ENCODE measurements around the gene CAMSAP1.
A peak's percentile ranks its signal among the peaks of the same experiment; 100 is the strongest.

The CAMSAP1 gene

DNA sequence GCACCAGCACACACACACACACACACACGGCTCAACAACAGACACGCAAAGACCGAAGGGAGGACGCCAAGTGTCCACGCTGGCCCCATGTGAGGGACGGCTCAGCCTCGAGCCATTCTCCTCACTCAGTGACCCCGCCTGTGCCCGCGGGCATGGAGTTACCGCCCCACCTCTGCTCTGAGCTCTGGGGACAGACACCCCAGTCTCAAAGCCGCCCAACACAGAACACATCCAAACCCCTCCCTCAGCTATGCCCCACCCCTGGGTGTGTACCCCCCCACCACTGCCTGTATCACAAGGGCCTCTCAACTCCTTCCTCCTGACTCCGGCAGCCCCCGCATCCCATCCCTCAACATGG lies 81.2 kb downstream of the CAMSAP1 start:
- Histone ChIP-seq H3K4me2 (no peak overlapping the region), H3K27me3 (no peaks in the 10 kb centered on the region), H3K4me1 (peaks cover 14% of the 10 kb centered on the region), H4K20me1 (peaks cover 91% of the 10 kb centered on the region), H3K9ac (no peak overlapping the region), H3K27ac (no peak overlapping the region), H3K4me3 (no peak overlapping the region), H3K36me3 (peaks cover 92% of the 10 kb centered on the region), H3K9me3 (peaks cover 13% of the 10 kb centered on the region)
- TF ChIP-seq Cebpa-rat (IDR thresholded peaks at IDR 0.05): no peak

DNA sequence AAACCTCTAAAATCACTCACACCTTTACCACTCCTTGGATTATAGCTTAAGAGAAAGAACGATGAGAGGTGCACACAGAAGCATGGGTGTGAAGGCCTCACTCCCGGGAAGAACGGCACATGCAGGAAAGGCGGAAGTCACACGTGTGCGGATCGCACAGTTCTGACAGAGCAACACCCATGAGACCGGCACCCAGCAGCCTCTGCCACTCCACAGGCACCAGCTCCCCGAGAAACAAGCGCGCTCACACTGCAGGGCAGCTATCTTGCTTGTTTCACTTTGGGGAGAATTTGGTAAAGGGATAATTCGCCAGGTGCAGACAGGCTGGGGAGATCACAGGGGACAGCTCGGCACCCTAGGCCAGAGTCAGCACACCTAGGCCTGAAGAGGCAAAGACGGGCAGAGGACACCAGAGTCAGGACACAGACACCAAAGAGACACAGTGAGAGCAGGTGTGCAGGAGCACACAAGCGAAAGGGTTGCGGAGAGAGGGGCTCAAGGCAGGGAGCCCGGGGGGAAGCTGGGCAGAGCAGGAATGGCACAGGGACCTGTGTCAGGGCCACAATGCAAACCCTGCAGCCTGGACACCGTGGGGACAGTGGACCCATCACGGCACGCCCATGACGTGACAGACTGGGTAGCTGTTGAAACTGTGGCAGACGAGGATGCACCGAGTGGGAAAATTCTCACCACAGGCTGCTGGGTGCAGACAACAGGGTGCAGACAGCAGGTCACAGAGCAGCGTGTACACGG lies 81.7 kb downstream of the CAMSAP1 start:
- Histone ChIP-seq H3K27me3 (no peaks in the 10 kb centered on the region), H3K27ac (no peak overlapping the region), H3K4me2 (no peak overlapping the region), H3K36me3 (peaks cover 93% of the 10 kb centered on the region), H4K20me1 (peaks cover 91% of the 10 kb centered on the region), H3K9me3 (peaks cover 13% of the 10 kb centered on the region), H3K9ac (no peak overlapping the region), H3K4me3 (no peak overlapping the region), H3K4me1 (peaks cover 9% of the 10 kb centered on the region)
- no peak for TF ChIP-seq Cebpa-rat (IDR thresholded peaks at IDR 0.05)

GRCh38 chr9:135823036-135823435 lies 84.3 kb downstream of the CAMSAP1 start:
- TF ChIP-seq Cebpa-rat (IDR thresholded peaks at IDR 0.05): no peak
- no peaks in the 10 kb centered on the region for H3K9me3 ChIP-seq
- peaks cover 100% of the 10 kb centered on the region for H3K36me3 ChIP-seq

GRCh38 chr9:135822374-135822755 lies 85.0 kb downstream of the CAMSAP1 start:
- H3K4me2 ChIP-seq: no peak overlapping the region
- no peaks in the 10 kb centered on the region for H3K27me3 ChIP-seq
- peaks cover 100% of the 10 kb centered on the region for H3K36me3 ChIP-seq
- H3K9ac ChIP-seq: no peak overlapping the region
- no peak overlapping the region for H3K4me3 ChIP-seq
- H3K4me1 ChIP-seq: no peaks in the 10 kb centered on the region
- no peak overlapping the region for H3K27ac ChIP-seq
- H3K9me3 ChIP-seq: no peaks in the 10 kb centered on the region
- peaks cover 90% of the 10 kb centered on the region for H4K20me1 ChIP-seq
- no peak for TF ChIP-seq Cebpa-rat (IDR thresholded peaks at IDR 0.05)

More at GRCh38 chr9:135823036-135823435, 84.3 kb downstream of the CAMSAP1 start:
- Histone ChIP-seq H3K4me1 (no peaks in the 10 kb centered on the region), H4K20me1 (peaks cover 97% of the 10 kb centered on the region), H3K27ac (no peak overlapping the region), H3K9ac (no peak overlapping the region), H3K4me2 (no peak overlapping the region), H3K4me3 (no peak overlapping the region), H3K27me3 (no peaks in the 10 kb centered on the region)

DNA sequence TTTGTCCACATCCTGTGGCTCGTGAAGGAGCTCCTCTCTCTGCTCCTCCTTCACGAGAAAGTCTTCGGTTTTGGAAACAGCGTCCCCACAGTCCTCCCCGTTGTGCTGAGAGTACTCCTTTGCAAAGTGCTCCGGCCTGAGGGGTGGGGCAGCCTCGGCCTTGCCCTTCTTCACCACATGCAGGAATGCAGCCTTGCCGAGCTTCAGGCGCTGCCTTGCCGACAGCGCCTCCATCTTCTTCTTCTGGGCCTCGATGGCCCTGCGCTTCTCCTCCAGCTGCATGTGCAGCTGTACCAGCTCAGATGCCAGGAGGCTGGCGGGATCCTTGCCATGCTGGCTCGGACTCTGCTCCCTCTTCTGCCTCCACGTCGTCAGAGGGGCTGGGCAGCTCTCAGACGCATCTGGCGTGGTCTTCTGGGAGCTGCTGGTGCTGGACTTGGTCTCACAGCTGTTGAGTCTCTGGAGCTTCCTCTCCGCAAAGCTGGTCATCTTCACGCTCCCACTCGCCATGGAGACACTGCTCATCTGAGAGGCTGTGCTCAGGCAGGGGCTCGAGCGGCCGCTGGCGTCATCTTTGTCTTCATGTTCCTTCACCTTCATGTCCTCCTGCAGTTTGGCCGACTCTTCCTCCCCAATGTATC lies 85.5 kb downstream of the CAMSAP1 start:
- no peaks in the 10 kb centered on the region for H3K27me3 ChIP-seq
- TF ChIP-seq Cebpa-rat (IDR thresholded peaks at IDR 0.05): no peak

DNA sequence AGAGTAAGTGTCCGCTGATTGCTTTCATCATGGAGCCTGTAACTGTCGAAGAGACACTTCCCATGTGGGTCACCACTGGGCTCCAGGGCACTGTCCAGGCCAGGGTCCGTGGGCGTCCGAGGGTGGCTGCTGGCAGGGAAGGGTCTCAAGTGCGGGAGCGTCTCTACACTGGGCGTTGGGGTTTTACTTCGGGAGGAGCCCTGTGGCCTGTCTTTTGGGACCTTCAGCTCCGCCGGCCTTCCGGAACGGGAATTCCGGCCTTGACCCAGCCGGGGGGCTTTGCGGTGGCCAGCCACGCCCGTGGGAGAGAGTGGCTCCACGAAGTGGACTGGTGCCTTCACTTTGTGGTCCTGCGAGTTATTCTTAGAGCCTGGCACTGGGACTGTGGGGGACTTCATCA lies 86.2 kb downstream of the CAMSAP1 start:
- H3K27ac ChIP-seq: no peak overlapping the region
- H3K9me3 ChIP-seq: no peaks in the 10 kb centered on the region
- H3K27me3 ChIP-seq: no peaks in the 10 kb centered on the region
- H3K4me1 ChIP-seq: no peaks in the 10 kb centered on the region
- H3K4me2 ChIP-seq: no peak overlapping the region
- H3K9ac ChIP-seq: no peak overlapping the region
- H3K4me3 ChIP-seq: no peak overlapping the region
- peaks cover 100% of the 10 kb centered on the region for H3K36me3 ChIP-seq
- H4K20me1 ChIP-seq: peaks cover 90% of the 10 kb centered on the region
- no peak for TF ChIP-seq Cebpa-rat (IDR thresholded peaks at IDR 0.05)

More for the DNA sequence above, 85.5 kb downstream of the CAMSAP1 start:
- Histone ChIP-seq H3K4me3 (no peak overlapping the region), H3K36me3 (peaks cover 100% of the 10 kb centered on the region), H3K4me1 (no peaks in the 10 kb centered on the region), H3K9ac (no peak overlapping the region), H4K20me1 (peaks cover 90% of the 10 kb centered on the region), H3K9me3 (no peaks in the 10 kb centered on the region), H3K4me2 (no peak overlapping the region), H3K27ac (no peak overlapping the region)

DNA sequence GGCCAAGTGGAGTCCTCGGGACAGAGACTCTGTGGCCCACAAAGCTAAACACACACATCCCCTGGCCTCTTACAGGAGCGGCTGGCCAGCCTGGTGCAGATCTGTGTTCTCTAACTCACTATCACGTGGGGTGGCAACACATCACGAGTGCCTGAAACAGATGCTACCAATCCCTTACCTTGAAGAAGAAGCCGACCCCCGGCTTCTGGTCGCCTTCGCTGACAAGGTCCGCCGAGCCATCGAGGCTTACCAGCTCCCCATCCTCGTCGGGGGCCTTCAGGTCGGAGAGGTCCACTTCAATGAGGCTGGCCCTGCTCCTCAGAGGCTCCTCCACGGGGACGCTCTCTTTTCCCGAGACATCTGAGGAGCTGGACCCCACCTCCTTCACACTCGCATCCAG lies 86.7 kb downstream of the CAMSAP1 start:
- Histone ChIP-seq H3K9me3 (no peaks in the 10 kb centered on the region), H3K27me3 (no peaks in the 10 kb centered on the region), H3K36me3 (peaks cover 100% of the 10 kb centered on the region), H3K4me2 (no peak overlapping the region), H4K20me1 (peaks cover 90% of the 10 kb centered on the region), H3K27ac (no peak overlapping the region), H3K4me3 (no peak overlapping the region), H3K9ac (0 out of 2 replicates have a peak overlapping the region, but pooled peaks have one; percentile 10), H3K4me1 (no peaks in the 10 kb centered on the region)
- TF ChIP-seq Cebpa-rat (IDR thresholded peaks at IDR 0.05): no peak

DNA sequence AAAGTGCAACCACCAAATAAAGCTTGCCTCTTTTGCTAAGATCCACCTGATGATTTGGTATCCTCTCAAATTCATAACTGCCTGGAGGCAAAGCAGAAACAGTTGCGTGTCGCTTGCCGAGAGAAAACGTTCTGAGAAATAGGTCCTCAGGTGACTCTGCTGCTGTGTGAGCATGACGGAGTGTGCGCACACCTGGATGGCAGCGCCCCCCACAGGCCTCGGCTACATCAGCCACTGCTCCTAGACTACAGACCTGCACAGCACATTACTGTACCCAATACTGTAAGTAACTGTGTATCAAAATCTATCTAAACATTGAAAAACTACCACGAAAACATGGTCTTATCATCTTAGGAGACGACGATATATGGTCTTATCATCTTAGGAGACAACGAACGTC lies 87.4 kb downstream of the CAMSAP1 start:
- H3K9ac ChIP-seq: no peak overlapping the region
- H3K9me3 ChIP-seq: no peaks in the 10 kb centered on the region
- no peaks in the 10 kb centered on the region for H3K27me3 ChIP-seq
- no peak for TF ChIP-seq Cebpa-rat (IDR thresholded peaks at IDR 0.05)
- no peak overlapping the region for H3K4me2 ChIP-seq
- peaks cover 99% of the 10 kb centered on the region for H3K36me3 ChIP-seq
- no peak overlapping the region for H3K27ac ChIP-seq
- no peak overlapping the region for H3K4me3 ChIP-seq
- H4K20me1 ChIP-seq: peaks cover 87% of the 10 kb centered on the region
- H3K4me1 ChIP-seq: no peaks in the 10 kb centered on the region

DNA sequence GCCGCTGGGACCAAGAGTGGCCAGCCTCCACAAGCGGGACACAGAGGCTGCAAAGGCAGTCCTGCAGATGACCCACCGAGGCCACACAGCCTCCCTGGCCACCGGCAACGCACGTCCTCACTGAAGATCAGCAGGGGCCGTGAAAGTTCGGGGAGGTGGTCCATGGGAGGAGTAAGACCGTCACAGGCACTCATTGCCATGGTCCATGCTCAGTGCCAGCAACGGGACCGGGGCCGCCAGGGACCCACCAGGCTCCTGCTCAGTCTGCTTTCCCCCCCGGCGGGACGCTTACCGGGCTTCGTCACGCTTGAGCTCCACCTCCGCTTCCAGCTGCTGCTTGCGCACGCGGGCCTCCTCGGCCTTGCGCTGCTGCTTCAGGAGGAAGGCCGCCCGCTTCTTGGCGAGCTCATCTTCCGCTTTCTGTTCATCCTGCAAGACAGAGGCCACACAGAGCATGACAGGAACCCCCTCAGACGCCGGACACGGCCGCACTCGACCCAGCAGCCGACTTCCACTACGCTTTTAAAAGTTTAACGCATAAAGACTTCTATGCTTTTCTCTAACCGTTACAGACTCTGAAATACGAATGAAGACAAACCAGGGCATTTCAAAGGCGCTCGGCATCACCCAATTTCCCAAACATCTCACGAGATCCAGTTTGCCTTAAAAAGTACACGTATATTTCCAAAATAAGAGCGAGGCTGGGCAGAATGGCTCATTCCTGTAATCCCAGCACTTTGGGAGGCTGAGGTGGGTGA lies 88.4 kb downstream of the CAMSAP1 start:
- H3K27ac ChIP-seq: no peak overlapping the region
- H3K4me2 ChIP-seq: no peak overlapping the region
- no peak overlapping the region for H3K9ac ChIP-seq
- H3K9me3 ChIP-seq: no peaks in the 10 kb centered on the region
- no peak overlapping the region for H3K4me3 ChIP-seq
- peaks cover 99% of the 10 kb centered on the region for H3K36me3 ChIP-seq
- H3K27me3 ChIP-seq: no peaks in the 10 kb centered on the region
- no peak for TF ChIP-seq Cebpa-rat (IDR thresholded peaks at IDR 0.05)
- H4K20me1 ChIP-seq: peaks cover 86% of the 10 kb centered on the region
- H3K4me1 ChIP-seq: no peaks in the 10 kb centered on the region

Measured in BLaER1 (cell line).